Measurements from ENCODE around the gene THAP10. TPM values are rescaled to one million over a fixed set of nuclear protein-coding genes. Genes with fewer than 3 reads are reported as not detected.
A peak's percentile ranks its signal among the peaks of the same experiment; 100 is the strongest.

The THAP10 gene
- total and polyA plus RNA-seq, 9 of the 15 experiments (the other 6 are each of a cell fraction or from before 2014, with no cell fraction given): 0.04 to 0.28 (median 0.09) TPM; not detected in 3

DNA sequence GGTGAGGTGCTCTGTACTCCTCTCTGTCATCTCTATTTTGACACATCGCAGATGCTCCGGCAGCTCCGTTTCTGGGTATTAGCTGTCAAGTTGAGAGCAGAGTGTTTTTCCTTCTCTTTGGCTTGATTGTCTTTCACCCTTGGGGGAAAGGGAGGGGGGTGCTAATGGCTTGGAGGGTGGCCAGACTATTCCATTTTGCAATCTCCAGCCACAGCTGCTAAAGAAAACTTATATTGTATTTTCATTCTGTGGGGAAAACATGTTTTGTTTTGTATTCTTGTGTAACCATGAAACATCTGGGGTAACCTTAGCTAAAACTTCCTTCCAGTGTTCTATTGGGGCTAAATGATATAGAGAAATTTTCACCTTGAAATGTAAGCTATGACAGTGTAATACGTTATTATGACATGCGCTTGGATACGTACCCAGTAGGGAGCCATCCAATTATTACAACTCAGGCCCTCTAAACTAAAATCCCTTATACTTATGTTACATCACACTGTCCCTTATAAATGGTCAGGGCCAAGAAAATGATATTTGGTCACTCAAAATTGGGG lies 24.2 kb downstream of the THAP10 start (continued):
- TF ChIP-seq SIX5 (IDR thresholded peaks at IDR 0.05; ENCODE audit: borderline replicate concordance in 1 of 2, insufficient read depth in 1 of 2, low read depth in 1 of 2, low read length in 2 of 2) (no peak), CREBBP (IDR thresholded peaks at IDR 0.05; ENCODE audit: low read depth, low read length) (no peak), ZNF274 (IDR thresholded peaks at IDR 0.05; ENCODE audit: borderline replicate concordance, low read depth, low read length) (no peak), COPS2 (conservative IDR thresholded peaks at IDR 0.05) (no peak), GATAD2A (IDR thresholded peaks at IDR 0.05) (no peak), MAFG (tag; conservative IDR thresholded peaks at IDR 0.05) (no peak)
- TF ChIP-seq, protein P1, sequence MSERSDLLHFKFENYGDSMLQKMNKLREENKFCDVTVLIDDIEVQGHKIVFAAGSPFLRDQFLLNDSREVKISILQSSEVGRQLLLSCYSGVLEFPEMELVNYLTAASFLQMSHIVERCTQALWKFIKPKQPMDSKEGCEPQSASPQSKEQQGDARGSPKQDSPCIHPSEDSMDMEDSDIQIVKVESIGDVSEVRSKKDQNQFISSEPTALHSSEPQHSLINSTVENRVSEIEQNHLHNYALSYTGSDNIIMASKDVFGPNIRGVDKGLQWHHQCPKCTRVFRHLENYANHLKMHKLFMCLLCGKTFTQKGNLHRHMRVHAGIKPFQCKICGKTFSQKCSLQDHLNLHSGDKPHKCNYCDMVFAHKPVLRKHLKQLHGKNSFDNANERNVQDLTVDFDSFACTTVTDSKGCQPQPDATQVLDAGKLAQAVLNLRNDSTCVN (CRISPR knock-in tag; IDR thresholded peaks at IDR 0.05): no peak

DNA sequence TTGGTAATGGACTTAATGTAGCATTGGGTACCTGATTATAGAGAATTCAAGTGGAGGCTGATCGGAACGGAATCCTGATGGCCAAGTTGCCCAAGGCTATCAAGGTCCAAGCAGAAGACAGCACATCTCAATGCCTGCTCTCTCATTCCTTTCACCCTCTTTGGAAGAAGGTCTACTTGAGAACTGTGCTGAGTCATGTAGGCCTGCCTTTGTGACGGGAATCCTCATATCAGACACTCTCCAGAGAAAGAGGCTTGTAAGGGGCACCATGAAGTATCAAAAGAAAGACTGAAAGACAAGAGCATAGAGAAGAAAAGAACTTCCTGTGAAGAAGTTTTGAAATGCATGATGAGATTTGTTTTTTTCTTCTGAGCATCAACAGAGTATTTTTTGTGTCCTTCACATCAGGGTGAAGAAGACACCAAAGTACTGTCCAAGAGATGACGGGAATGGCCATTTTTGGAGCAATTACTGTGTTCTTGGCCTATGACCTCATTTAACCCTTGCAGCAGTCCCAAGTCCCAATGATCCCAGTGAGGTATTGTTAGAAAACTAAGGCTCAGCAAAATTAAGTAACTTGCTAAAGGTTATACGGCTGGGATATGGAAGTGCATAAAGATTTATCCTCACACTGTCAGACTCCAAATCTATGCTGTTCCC lies 25.1 kb downstream of the THAP10 start:
- Histone ChIP-seq H4K20me1 (replicated peaks; ENCODE audit: control insufficient read depth, insufficient read depth, low read length) (no peaks in the 10 kb centered on the region), H3K36me3 (ENCODE audit: control insufficient read depth, insufficient read depth, low read length) (no peaks in the 10 kb centered on the region), H3K27me3 (ENCODE audit: control insufficient read depth in 2 of 2, insufficient read depth in 2 of 2, low read length in 2 of 2) (no peaks in the 10 kb centered on the region), H3K4me1 (replicated peaks in 1 of 2; ENCODE audit: control insufficient read depth in 2 of 2, insufficient read depth in 2 of 2, low read length in 2 of 2) (no peaks in the 10 kb centered on the region), H3K27ac (ENCODE audit: extremely low read depth, low read depth, low read length) (no peak overlapping the region), H2AFZ (ENCODE audit: low read depth, low read length) (no peak overlapping the region), H3K4me3 (no peak overlapping the region), H3K4me2 (ENCODE audit: insufficient read depth, low read length) (no peak overlapping the region), H3K79me2 (ENCODE audit: control insufficient read depth, insufficient read depth, low read length) (no peaks in the 10 kb centered on the region), H3K9ac (ENCODE audit: insufficient read depth in 1 of 2, low read depth in 2 of 2, low read length in 2 of 2) (no peak overlapping the region), H3K9me3 (replicated peaks; ENCODE audit: control insufficient read depth, insufficient read depth, low read depth, low read length) (no peaks in the 10 kb centered on the region), H3K9me1 (ENCODE audit: control insufficient read depth, insufficient read depth, low read length) (no peaks in the 10 kb centered on the region)
- in situ Hi-C loops (cut with MboI) (no loop called here), intact Hi-C loops (cut with micrococcal nuclease) (no loop called here)
- no TSS peak for BruUV-seq (replicated peaks)
- ATAC-seq (no peak), DNase-seq (ENCODE audit: extremely low read depth in 1 of 4, low spot score in 3 of 4) (no peak), FAIRE-seq (no peak)
- ChIA-PET POLR2A (no interaction called here), CTCF (ENCODE audit: low intra/inter-chr PET ratio) (interaction anchor here (0.6 kb wide), 1 partner anchor 21 kb away, joined by 3 read pairs; no protein-coding TSS in a partner anchor)
- WGBS (ENCODE audit: insufficient coverage, low coverage, missing lambda C conversion rate): 2% methylated on average over 5 of the region's 5 CpGs
- TF ChIP-seq BRF1 (IDR thresholded peaks at IDR 0.05; ENCODE audit: borderline replicate concordance, extremely low read depth, insufficient read length): no peak
- TF ChIP-seq SRSF1 (IDR thresholded peaks at IDR 0.05; ENCODE audit: low read depth, low read length): no peak
- no peak for TF ChIP-seq RBM14 (IDR thresholded peaks at IDR 0.05; ENCODE audit: borderline replicate concordance, insufficient read depth, low read depth, low read length)
- TF ChIP-seq, protein P2, sequence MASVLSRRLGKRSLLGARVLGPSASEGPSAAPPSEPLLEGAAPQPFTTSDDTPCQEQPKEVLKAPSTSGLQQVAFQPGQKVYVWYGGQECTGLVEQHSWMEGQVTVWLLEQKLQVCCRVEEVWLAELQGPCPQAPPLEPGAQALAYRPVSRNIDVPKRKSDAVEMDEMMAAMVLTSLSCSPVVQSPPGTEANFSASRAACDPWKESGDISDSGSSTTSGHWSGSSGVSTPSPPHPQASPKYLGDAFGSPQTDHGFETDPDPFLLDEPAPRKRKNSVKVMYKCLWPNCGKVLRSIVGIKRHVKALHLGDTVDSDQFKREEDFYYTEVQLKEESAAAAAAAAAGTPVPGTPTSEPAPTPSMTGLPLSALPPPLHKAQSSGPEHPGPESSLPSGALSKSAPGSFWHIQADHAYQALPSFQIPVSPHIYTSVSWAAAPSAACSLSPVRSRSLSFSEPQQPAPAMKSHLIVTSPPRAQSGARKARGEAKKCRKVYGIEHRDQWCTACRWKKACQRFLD (CRISPR knock-in tag; IDR thresholded peaks at IDR 0.05): no peak
- TF ChIP-seq, protein P3, sequence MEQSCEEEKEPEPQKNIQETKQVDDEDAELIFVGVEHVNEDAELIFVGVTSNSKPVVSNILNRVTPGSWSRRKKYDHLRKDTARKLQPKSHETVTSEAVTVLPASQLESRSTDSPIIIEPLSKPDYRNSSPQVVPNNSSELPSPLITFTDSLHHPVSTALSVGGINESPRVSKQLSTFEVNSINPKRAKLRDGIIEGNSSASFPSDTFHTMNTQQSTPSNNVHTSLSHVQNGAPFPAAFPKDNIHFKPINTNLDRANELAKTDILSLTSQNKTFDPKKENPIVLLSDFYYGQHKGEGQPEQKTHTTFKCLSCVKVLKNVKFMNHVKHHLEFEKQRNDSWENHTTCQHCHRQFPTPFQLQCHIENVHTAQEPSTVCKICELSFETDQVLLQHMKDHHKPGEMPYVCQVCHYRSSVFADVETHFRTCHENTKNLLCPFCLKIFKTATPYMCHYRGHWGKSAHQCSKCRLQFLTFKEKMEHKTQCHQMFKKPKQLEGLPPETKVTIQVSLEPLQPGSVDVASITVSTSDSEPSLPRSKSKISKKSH (CRISPR knock-in tag; IDR thresholded peaks at IDR 0.05): no peak
- peak; percentile 18; the same call in 1 of the 2 replicates for TF ChIP-seq MAFG (tag; conservative IDR thresholded peaks at IDR 0.05)
- TF ChIP-seq, protein P4, sequence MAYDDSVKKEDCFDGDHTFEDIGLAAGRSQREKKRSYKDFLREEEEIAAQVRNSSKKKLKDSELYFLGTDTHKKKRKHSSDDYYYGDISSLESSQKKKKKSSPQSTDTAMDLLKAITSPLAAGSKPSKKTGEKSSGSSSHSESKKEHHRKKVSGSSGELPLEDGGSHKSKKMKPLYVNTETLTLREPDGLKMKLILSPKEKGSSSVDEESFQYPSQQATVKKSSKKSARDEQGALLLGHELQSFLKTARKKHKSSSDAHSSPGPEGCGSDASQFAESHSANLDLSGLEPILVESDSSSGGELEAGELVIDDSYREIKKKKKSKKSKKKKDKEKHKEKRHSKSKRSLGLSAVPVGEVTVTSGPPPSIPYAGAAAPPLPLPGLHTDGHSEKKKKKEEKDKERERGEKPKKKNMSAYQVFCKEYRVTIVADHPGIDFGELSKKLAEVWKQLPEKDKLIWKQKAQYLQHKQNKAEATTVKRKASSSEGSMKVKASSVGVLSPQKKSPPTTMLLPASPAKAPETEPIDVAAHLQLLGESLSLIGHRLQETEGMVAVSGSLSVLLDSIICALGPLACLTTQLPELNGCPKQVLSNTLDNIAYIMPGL (CRISPR knock-in tag; IDR thresholded peaks at IDR 0.05): no peak

All from K562 (cell line).